ENCODE data around the gene PUS7L. TPM values are rescaled to one million over a fixed set of nuclear protein-coding genes. Genes with fewer than 3 reads are reported as not detected.

The PUS7L gene
- total RNA-seq, 2 experiments from 2014 or later = 16.7 to 18.7 TPM

DNA sequence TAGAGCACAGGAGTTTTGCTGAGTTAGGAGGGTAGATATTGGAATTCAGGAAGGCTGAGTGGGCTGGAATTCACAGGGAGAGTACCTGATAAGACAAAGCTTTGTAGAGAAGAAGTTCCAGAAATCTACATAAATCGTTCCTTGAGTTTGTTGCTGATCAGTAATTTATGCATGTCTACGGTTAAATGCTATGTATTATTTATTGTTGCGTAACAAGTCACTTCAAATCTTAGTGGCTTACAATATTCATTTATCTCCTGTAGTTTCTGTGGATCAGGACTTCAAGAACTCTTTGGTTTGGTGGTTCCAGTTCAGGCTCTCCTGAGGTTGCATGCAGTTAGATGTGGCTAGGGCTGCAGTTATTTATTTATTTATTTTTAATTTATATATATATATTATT, 7.8 kb downstream of the PUS7L start:
- peaks cover 23% of the 10 kb centered on the region for H3K4me1 Mint-ChIP-seq (ENCODE audit: low read depth)
- ChIA-PET POLR2A (no interaction called here), CTCF (no interaction called here)
- intact Hi-C loops (cut with micrococcal nuclease) = no loop called here
- ATAC-seq (no peak), DNase-seq (no peak)
- H3K36me3 Mint-ChIP-seq (ENCODE audit: low read depth) = peaks cover 51% of the 10 kb centered on the region
- TF ChIP-seq, protein P1, sequence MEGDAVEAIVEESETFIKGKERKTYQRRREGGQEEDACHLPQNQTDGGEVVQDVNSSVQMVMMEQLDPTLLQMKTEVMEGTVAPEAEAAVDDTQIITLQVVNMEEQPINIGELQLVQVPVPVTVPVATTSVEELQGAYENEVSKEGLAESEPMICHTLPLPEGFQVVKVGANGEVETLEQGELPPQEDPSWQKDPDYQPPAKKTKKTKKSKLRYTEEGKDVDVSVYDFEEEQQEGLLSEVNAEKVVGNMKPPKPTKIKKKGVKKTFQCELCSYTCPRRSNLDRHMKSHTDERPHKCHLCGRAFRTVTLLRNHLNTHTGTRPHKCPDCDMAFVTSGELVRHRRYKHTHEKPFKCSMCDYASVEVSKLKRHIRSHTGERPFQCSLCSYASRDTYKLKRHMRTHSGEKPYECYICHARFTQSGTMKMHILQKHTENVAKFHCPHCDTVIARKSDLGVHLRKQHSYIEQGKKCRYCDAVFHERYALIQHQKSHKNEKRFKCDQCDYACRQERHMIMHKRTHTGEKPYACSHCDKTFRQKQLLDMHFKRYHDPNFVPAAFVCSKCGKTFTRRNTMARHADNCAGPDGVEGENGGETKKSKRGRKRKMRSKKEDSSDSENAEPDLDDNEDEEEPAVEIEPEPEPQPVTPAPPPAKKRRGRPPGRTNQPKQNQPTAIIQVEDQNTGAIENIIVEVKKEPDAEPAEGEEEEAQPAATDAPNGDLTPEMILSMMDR (IDR thresholded peaks at IDR 0.05) = no peak
- H3K9me3 Mint-ChIP-seq = peaks cover 13% of the 10 kb centered on the region
- H3K27me3 Mint-ChIP-seq = no peaks in the 10 kb centered on the region
- H3K27ac Mint-ChIP-seq = no peak overlapping the region
- no peak overlapping the region for H3K4me3 Mint-ChIP-seq

DNA sequence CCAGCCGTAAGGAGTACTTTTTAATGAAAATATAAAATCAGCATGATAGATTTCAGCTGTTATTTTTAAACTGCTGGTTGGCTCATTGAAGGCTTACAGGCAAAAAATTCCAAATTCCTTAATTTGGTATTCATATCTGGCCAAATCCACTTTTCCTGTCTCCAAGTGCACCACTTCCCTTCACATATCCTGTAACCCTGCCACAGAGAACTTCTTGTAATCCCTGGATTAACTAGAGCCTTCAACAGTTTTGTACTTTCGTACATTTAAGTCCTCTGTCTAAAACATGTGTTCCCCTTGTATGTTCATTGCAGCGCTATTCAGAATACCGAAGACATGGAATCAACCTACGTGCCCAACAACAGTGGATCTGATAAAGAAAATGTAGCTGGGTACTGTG, 9.6 kb downstream of the PUS7L start:
- peaks cover 8% of the 10 kb centered on the region for H3K9me3 Mint-ChIP-seq
- TF ChIP-seq, protein P1 (IDR thresholded peaks at IDR 0.05) = no peak
- ChIA-PET CTCF (no interaction called here), POLR2A (interaction anchor here (1.3 kb wide), 1 partner anchor 10 kb away, joined by 3 read pairs; the partner anchor contains the start of genes IRAK4 and PUS7L)
- no peaks in the 10 kb centered on the region for H3K27me3 Mint-ChIP-seq
- H3K4me1 Mint-ChIP-seq (ENCODE audit: low read depth) = peaks cover 11% of the 10 kb centered on the region
- H3K27ac Mint-ChIP-seq = no peak overlapping the region
- intact Hi-C loops (cut with micrococcal nuclease) = no loop called here
- H3K36me3 Mint-ChIP-seq (ENCODE audit: low read depth) = peaks cover 48% of the 10 kb centered on the region
- H3K4me3 Mint-ChIP-seq = no peak overlapping the region
- DNase-seq (no peak), ATAC-seq (no peak)

DNA sequence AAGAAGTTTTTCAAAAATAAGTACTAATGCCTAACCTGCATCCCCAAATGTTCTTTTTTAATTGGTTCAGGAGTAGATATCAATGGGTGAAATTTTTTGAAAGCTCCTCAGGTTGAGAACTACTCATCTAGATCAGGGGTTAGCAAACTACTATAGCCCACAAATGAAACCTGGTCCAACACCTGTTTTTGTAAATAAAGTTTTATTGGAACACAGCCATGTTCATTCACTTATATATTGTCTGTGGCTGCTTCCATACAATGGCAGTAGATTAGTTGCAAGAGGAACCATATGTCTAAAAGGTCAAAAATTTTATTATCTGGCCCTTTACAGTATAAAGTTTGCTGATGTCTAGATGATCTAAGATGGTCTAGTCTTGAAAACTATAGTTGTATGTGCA, 13.8 kb downstream of the PUS7L start:
- Mint-ChIP-seq H3K36me3 (ENCODE audit: low read depth) (peaks cover 33% of the 10 kb centered on the region), H3K4me3 (no peak overlapping the region), H3K9me3 (no peaks in the 10 kb centered on the region), H3K27me3 (no peaks in the 10 kb centered on the region), H3K27ac (no peak overlapping the region), H3K4me1 (ENCODE audit: low read depth) (no peaks in the 10 kb centered on the region)
- intact Hi-C loops (cut with micrococcal nuclease) = no loop called here
- TF ChIP-seq, protein P1 (IDR thresholded peaks at IDR 0.05) = no peak
- ChIA-PET POLR2A (no interaction called here), CTCF (no interaction called here)
- no peak for DNase-seq
- ATAC-seq = no peak

DNA sequence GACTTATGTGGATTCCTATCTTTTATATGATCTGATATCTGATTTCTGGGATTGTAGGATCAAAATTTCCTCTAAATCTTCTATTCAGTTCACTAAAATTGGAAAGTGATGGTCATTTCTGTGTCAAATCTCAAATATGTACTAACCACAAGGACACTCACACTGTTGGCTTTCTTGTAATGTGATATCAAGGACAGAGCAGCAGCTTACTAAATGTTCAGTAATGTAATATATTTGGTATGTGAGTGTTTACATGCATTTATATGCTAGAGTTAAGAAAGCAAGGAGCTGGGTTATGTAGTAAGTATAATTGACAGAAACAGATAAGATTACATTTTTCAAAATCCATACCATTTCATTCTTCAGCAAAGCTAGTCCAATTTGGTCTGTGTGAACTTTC, 16.5 kb downstream of the PUS7L start:
- TF ChIP-seq, protein P1 (IDR thresholded peaks at IDR 0.05) = no peak
- ATAC-seq = no peak
- H3K9me3 Mint-ChIP-seq = no peaks in the 10 kb centered on the region
- intact Hi-C loops (cut with micrococcal nuclease) = no loop called here
- POLR2A ChIA-PET = no interaction called here
- no peak overlapping the region for H3K4me3 Mint-ChIP-seq
- CTCF ChIA-PET = no interaction called here
- H3K4me1 Mint-ChIP-seq (ENCODE audit: low read depth) = no peaks in the 10 kb centered on the region
- H3K27me3 Mint-ChIP-seq = no peaks in the 10 kb centered on the region
- H3K36me3 Mint-ChIP-seq (ENCODE audit: low read depth) = peaks cover 35% of the 10 kb centered on the region
- H3K27ac Mint-ChIP-seq = no peak overlapping the region
- no peak for DNase-seq

DNA sequence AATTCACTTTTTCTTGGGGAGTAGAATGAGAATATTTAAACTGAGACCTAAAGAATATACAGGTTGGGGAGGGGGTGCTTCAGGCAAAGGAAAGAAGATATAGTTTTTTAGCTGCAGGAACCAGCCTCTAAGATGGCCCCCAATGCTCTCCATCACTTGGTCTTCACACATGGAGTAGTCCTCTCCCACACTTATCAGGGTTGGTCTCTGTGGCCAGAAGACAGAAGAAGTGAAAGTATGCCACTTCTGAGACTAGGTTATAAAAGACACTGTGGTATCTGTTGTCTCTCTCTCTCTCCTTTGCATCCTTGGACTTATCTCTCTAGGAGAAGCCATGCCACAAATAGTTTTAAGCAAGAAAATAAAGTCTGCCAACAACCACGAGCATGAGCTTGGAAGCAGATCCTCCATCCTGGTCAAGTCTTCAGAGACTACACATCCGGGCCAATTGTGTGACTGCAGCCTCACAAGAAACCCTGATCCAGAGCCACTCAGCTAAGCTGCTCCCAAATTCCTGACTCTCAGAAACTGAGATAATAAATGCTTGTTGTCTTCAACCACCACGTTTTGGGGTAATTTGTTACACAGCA, 18.0 kb downstream of the PUS7L start:
- TF ChIP-seq, protein P1 (IDR thresholded peaks at IDR 0.05) = no peak
- DNase-seq (no peak), ATAC-seq (no peak)
- Mint-ChIP-seq H3K4me1 (ENCODE audit: low read depth) (no peaks in the 10 kb centered on the region), H3K36me3 (ENCODE audit: low read depth) (peaks cover 41% of the 10 kb centered on the region), H3K4me3 (no peak overlapping the region), H3K9me3 (no peaks in the 10 kb centered on the region), H3K27ac (no peak overlapping the region), H3K27me3 (no peaks in the 10 kb centered on the region)
- POLR2A ChIA-PET = no interaction called here
- intact Hi-C loops (cut with micrococcal nuclease) = no loop called here
- CTCF ChIA-PET = no interaction called here
